Measurements from ENCODE around the gene YPEL5.

GRCh38 chr2:30115981-30116285 is 30.9 kb upstream of the YPEL5 start:
- TF ChIP-seq GATA2 (IDR thresholded peaks at IDR 0.05; ENCODE audit: low read depth, low read length) (no peak), GATA3 (IDR thresholded peaks at IDR 0.05; ENCODE audit: low read depth, low read length) (no peak)

Measured in SH-SY5Y (cell line).